GM21515 (cell line): ENCODE data around the gene LRBA.
"Not testable (repeated sequence)": the region's sequence is repeated elsewhere in the genome, so short reads cannot be mapped to it uniquely, and the experiment has no call there.

ENCODE experiments used
- ATAC-seq: cut with Tn5 transposase; IDR thresholded peaks from one replicate; pipeline ENCODE4 v1.9.1; 2021; ENCODE audit not compliant: unreplicated experiment

LRBA gene

DNA sequence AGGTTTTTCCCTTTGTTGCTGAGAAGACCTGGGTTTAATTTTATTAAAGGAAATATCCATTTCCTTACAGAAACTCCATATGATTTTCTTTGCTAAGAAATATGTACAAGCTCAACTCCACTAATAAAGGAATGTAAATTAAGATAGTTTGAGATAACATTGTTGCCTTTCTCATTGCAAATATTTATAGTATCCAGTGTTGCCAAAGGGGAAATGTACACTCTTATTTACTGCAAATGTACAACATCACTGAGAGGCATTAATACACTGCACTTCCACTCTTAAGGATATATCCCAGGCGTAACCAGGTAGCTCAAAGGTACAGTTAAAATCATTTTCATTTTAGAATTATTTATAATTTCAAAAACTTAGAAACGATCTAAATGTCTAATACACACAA, 7.5 kb upstream of the LRBA start:
- no peak for ATAC-seq

GRCh38 chr4:151021637-151022334, 6.7 kb upstream of the LRBA start:
- ATAC-seq, result no peak

DNA sequence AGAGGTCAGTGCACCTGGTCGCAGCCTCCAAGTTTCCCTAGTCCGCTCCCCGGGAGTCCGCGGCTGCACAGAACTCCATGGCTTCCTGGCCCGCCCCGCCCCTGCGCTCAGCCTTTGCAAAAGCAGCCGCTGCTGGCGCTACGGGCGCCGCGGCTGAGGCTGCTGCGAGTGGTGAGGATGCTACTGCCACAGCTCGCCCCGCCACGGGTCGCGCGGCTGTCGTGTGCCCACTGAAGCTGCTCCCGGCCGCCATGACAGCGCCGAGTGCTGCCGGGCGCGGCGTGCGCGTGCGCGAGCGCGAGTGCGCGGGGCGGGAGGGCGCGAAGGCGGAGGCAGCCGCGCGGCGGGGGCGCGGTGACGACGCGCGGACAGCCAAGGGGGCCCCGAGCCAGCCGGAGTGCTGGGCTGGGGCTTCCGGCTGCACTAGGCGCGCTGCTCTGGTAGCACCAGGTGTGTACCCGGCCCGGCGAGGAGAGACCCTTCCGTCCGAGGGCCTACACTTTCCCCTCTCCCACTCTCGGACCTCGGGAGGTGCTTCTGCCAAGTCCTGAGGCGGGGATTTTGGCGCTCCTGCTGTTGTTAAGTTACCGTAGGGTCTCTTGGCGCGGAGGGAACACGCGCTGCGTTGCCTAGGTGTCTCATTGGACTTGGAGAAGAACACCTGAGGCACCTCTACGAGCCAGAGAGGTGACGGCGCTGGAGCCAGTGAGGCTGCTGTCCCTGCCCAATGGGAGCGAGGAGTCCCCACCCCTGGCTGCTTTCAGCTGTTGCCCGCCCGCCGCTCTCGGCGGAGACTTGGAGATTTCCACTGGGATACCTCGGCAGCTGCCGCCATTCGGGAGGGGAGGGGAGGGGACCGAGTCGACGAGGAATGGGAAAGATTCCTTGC, 619 bp upstream of the LRBA start:
- peak; percentile 78 for ATAC-seq

DNA sequence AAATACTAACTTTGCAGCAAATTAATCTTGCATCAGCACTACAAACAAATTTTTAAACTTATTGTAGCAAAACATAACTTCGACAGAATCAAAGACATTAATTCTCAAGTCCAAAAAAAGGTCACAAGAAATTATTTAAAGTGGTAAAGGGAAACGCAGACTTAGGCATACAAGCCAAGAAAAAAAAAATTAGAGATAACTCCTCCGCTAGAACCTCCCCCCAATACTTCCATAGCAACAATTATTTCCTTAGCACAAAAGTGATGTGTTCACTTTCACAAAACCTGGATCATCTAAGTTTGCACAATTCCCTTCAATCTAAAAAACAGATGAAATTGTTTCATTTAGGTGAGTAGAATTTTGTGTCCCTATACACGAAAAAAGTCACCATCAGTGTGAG, 1.1 kb downstream of the LRBA start:
- no peak for ATAC-seq

DNA sequence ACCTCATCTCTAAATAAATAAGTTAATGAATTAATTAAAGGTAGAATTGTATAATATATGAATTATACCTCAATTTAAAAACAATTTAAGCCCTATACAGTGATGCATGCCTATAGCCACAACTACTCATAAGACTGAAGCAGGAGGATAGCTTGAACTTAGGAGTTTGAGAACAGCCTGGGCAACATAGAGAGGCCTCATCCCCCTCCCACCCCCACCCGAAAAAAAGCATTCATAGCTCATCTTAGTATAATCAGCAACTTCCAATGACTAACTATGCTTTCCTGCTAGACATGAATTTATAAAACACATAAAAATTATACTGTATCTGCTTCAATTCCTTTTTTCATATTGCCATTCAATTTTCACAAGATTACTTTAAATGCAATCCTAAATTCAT, 1.6 kb downstream of the LRBA start:
- no peak for ATAC-seq

- no peak for ATAC-seq
Measured at GRCh38 chr4:151012820-151013219, 2.3 kb downstream of the LRBA start.

- ATAC-seq, result no peak
Measured at GRCh38 chr4:151012376-151012775, 2.7 kb downstream of the LRBA start.

DNA sequence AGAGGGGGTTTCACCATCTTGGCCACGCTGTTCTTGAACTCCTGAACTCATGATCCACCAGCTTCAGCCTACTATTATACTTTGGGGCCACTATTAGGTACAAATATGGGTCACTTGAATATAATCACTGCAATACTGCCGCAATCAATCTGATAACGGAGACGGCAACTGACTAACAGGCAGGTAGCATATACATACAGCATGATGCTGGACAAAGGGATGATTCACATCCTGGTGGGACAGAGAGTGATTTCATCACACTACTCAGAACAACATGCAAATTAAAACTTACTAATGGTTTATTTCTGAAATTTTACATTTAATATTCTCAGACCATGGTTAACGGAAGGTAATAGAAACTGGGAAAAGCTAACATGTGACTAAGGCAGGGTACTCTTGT, 10.9 kb downstream of the LRBA start:
- ATAC-seq, result no peak

GRCh38 chr4:151000747-151001429, 14.2 kb downstream of the LRBA start:
- ATAC-seq, result no peak

GRCh38 chr4:150999086-150999485, 16.0 kb downstream of the LRBA start:
- ATAC-seq, result no peak

DNA sequence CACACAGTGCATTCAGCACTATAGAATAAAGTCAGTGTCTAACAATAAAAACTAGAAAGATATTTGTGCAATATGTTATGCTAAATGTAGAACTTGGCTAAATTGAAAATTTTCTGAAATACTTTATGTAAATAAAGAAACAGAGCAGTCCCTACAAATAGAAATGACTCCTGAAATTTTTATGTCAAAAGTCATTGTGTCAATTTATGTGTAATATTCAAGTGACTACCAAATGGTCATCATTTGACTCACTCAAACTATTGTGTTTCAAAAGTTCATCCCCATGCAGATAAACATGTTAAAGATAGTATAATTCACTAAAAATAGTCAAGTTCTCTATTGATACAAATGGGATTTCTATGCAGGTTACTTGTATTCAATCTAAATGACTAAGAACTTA, 17.9 kb downstream of the LRBA start:
- ATAC-seq, result no peak

DNA sequence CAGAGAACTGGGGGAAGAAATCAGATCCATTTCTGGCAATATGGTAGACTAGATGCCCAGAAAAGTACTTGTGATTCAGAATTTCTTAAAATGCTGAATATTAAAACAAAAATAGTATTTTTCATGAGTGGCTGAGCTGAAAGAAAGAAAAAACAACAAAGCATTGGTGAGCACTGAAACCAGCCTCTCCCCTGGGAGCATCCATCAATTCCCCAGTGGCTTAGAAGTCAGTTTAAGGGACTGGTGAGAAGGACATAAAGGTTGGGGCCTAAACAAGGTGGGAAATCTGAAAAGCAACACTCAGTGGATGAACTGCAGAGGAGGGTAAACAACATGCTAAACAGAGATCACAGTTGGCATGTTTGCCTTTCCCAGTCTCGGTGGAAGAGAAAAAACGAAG, 20.4 kb downstream of the LRBA start:
- no peak for ATAC-seq

DNA sequence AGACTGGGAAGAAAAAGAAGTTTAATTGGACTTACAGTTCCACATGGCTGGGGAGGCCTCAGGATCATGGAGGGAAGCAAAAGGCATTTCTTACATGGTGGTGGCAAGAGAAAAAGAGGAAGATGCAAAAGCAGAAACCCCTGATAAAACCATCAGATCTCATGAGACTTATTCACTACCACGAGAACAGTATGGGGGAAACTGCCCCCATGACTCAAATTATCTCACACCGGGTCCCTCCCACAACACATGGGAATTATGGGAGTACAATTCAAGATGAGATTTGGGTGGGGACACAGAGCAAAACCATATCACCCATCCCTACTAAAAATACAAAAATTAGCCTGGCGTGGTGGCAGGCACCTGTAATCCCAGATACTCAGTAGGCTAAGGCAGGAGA, 21.5 kb downstream of the LRBA start:
- ATAC-seq, result not testable (repeated sequence)

DNA sequence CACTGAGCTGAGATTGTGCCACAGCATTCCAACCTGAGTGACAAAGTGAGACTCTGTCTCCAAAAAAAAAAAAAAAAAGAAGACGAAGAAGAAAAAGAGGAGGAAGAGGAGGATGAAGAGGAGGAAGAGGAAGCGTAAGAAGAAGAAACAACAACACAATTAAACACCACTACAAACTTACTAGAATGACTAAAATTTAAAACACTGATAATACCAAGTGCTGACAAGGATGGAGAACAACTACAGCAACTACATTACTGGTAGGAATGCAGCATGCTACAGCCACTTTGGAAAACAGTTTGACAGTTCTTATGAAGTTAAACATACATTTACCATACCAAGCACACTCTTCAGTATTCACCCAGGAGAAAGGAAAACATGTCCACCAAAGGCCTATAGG, 24.1 kb downstream of the LRBA start:
- no peak for ATAC-seq

DNA sequence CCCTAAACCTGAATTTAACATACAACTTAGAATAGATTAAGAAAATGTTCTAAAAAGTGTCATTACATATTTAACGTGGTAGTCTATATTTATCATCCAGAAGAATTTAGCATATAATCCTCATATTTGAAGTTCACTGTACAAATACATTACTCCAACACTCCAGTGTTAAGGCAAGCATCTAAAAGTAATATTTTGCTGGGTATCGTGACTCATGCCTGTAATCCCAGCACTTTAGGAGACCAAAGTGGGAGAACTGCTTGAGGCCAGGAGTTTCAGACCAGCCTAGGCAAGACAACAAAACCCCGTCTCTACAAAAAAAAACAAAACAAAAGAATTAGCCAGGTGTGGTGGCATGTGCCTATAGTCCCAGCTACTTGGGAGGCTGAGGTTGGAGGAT, 24.8 kb downstream of the LRBA start:
- ATAC-seq, result no peak

- no peak for ATAC-seq
Measured at GRCh38 chr4:150988238-150988637, 26.8 kb downstream of the LRBA start.

DNA sequence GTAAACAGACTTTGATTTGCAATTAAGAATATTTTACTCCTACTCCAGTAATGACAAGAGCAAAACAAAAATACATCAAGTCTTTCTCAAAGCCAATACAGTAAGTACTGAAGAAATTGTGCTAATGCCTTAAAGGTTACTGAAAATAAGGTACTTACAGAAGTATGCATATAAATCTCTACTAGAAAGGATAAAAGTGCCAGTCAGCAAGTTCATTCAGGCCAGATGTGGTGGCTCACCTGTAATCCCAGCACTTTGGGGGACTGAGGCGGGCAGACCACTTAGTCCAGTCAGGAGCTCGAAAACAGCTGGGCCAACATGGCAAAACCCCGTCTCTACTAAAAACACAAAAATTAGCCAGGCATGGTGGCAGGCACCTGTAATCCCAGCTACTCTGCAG, 27.9 kb downstream of the LRBA start:
- no peak for ATAC-seq

- ATAC-seq, result no peak
Measured at GRCh38 chr4:150986085-150986484, 29.0 kb downstream of the LRBA start.

DNA sequence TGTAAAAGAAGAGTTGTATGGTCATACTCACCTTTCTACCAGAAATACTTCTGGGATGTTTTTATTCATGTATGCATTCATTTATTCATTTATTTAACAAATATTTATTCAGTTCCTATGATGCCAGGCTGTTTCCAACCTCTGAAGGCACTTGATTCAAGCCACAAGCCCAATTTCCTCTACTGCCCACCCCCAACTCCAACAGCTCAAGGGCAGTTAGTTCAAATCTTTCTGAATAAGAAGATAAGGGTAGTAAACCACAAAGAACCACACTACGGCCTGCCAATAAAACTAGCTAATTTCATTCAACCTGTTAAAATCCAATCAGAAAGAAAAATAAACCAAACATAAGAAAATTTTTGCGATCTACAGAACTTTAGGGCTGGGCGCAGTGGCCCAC, 31.2 kb downstream of the LRBA start:
- ATAC-seq, result no peak

- ATAC-seq, result no peak
Measured at GRCh38 chr4:150982557-150983233, 32.4 kb downstream of the LRBA start.
